AG04450 (cell line): ENCODE data around the gene CCDC92B. TPM values are rescaled to one million over a fixed set of nuclear protein-coding genes. Genes with fewer than 3 reads are reported as not detected.

Experiments
- CTCF ChIA-PET: fragments of 300-600, 350-600 bp; formaldehyde crosslinking; extraction: SDS; loops from one replicate; lab custom pipeline; 2022; ENCODE audit warnings: antibody characterized with exemption, inconsistent platforms; lab: Charles Lee
- POLR2A ChIA-PET: fragments of 350-600 bp; formaldehyde crosslinking; extraction: SDS; loops from one replicate; lab custom pipeline; 2021; ENCODE audit warnings: antibody characterized with exemption, inconsistent platforms; lab: Yijun Ruan, JAX
- DNase-seq: peaks from one replicate; pipeline ENCODE4 v3.0.0-alpha.2; 2011; ENCODE audit warnings: low read depth, low spot score
- H3K27ac ChIP-seq: one replicate; pipeline ENCODE4 v1.5.1; 2012; ENCODE audit warnings: low read depth, low read length, control low read depth
- H3K27me3 ChIP-seq: one replicate; pipeline ENCODE4 v1.6.0; 2012; ENCODE audit warnings: low read length; ENCODE audit not compliant: control insufficient read depth, insufficient read depth
- H3K4me3 ChIP-seq: 2 replicates; pipeline ENCODE4 v1.5.1; 2011; ENCODE audit warnings: mild to moderate bottlenecking, low read depth, low read length, control low read depth
- H3K9me3 ChIP-seq: 2 replicates; pipeline ENCODE4 v1.5.1; 2012; ENCODE audit warnings: low read length; ENCODE audit not compliant: control insufficient read depth, insufficient read depth
- polyA plus RNA-seq: library from polyadenylated mRNA; depleted of rRNA; stranded (reverse); fragments of >200 nt; gene quantifications from 2 replicates; pipeline ENCODE4 v1.2.3, GENCODE V29; 2011
- TF ChIP-seq, protein P1 (sequence below): IDR thresholded peaks from 2 replicates; pipeline ENCODE4 v1.5.1; 2011; ENCODE audit warnings: low read depth, low read length, control low read depth, inconsistent platforms

CCDC92B gene
- polyA plus RNA-seq, 1 experiment, result not detected

DNA sequence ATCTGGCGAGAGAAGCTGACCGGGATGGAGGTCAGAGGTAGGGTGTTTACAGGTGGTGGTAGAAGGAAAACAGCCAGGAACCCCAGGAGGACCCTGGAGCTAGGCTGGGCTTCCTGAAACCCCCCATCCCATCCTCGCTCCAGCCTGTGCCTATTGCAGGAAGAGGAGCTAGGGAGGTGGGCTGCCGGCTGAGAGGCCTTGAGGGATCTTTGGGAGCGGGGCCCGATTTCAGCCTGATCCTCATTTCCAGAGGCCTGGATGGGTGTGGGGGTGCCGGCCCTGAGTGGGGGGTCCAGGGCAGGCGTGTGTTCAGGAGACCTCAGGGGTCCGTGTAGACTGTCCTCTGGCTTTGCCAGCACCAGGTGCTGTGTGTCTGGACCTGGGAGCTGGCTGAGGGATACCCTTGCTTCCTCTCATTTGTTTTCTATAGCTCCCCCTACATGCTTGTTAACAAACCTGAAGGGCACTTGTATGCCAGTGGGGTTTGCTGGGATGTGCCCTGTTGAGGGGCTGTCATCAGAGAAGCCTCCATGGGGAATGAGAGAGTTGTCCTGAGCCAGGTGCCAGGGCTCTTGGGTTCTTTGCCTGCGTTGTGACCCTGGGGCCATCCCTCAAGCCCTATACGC is 27.9 kb upstream of the CCDC92B start:
- no peak for DNase-seq
- TF ChIP-seq, protein P1, sequence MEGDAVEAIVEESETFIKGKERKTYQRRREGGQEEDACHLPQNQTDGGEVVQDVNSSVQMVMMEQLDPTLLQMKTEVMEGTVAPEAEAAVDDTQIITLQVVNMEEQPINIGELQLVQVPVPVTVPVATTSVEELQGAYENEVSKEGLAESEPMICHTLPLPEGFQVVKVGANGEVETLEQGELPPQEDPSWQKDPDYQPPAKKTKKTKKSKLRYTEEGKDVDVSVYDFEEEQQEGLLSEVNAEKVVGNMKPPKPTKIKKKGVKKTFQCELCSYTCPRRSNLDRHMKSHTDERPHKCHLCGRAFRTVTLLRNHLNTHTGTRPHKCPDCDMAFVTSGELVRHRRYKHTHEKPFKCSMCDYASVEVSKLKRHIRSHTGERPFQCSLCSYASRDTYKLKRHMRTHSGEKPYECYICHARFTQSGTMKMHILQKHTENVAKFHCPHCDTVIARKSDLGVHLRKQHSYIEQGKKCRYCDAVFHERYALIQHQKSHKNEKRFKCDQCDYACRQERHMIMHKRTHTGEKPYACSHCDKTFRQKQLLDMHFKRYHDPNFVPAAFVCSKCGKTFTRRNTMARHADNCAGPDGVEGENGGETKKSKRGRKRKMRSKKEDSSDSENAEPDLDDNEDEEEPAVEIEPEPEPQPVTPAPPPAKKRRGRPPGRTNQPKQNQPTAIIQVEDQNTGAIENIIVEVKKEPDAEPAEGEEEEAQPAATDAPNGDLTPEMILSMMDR, result no peak
- POLR2A ChIA-PET, result no interaction called here
- Histone ChIP-seq H3K9me3 (no peaks in the 10 kb centered on the region; the same call in 1 of the 2 replicates), H3K27me3 (peaks cover 34% of the 10 kb centered on the region), H3K27ac (no peak overlapping the region), H3K4me3 (no peak overlapping the region)
- CTCF ChIA-PET, result interaction anchor here (0.5 kb wide), 1 partner anchor 237 kb away, joined by 3 read pairs; no protein-coding TSS in a partner anchor

DNA sequence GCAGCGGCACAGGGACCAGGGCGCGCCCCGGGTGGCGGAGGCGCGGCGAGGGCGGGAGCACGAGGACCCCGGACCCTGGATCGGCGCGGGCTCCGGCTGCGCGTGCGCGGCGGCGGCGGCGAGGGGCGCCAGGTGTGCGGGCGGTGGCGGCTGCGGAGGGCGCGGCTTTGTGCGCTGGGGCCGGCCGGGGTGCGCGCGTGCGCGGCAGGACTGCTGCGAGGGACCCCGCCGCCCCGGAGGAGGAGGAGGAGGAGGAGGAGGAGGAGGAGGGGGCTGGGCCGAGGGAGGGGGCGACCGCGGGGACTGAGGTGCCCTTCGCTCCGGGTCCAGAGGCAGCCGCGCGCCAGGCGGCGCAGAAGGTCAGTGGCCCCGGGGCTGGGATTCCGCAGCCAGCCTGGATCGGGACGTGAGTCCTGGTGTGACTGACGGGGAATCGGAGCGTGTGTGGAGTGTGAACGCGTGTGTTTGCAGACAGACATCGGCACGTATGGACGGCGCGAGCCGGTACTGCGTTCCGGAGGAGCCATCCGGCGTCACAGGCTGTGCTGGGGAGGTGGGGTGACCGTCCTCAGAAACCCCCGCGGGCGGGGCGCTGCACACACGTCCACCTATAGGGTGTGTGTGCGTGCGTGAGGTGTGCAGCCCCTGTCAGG is 27.3 kb upstream of the CCDC92B start:
- TF ChIP-seq, protein P1, result no peak
- DNase-seq, result no peak
- POLR2A ChIA-PET, result no interaction called here
- CTCF ChIA-PET, result no interaction called here
- H3K4me3 ChIP-seq, result no peak overlapping the region
- H3K9me3 ChIP-seq, result no peaks in the 10 kb centered on the region; the same call in 1 of the 2 replicates
- no peak overlapping the region for H3K27ac ChIP-seq
- peaks cover 34% of the 10 kb centered on the region for H3K27me3 ChIP-seq

DNA sequence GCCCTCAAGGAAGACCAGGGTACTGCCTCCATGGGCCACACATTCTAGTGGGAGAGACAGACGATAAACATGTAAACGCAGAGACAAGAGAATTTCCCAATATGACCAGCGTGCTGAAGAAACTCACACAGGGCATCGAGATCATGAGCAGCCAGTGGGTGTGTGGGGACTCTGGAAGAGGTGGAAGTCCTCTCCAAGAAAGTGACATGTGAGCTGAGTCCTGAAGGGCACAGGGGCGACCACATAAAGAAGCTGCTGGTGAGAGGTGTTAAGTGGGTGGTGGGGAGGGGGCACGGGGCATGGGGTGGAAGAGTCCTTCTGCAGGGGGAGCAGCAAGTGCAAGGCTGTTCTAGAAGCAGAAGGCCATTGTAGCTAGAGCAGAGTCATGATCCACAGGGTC is 25.8 kb upstream of the CCDC92B start:
- ChIA-PET POLR2A (no interaction called here), CTCF (no interaction called here)
- no peak overlapping the region for H3K4me3 ChIP-seq
- no peak overlapping the region for H3K27ac ChIP-seq
- TF ChIP-seq, protein P1, result no peak
- peaks cover 34% of the 10 kb centered on the region for H3K27me3 ChIP-seq
- DNase-seq, result no peak
- no peaks in the 10 kb centered on the region; the same call in 1 of the 2 replicates for H3K9me3 ChIP-seq

DNA sequence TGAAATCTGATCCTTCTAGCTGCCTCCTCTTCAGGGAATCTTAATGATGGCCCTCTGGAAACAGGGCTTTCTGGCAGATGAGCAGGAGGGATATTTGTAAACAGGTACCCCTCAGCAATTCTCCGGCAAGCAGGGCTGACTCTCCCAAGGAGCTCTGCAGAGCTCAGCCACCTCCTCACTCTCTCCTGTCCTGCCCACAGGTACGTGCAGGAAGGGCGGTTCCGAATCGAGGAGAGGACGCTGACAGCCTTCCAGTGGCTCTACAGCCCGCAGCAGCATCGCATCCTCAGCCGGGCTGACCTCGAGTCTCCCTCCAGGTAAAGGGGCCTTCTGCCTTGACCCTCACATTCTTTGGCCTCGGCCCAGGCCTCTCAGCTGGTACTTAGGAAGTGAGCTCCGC is 20.7 kb upstream of the CCDC92B start:
- Histone ChIP-seq H3K27ac (no peak overlapping the region), H3K27me3 (peaks cover 5% of the 10 kb centered on the region), H3K4me3 (no peak overlapping the region), H3K9me3 (no peaks in the 10 kb centered on the region)
- ChIA-PET CTCF (interaction anchor here (0.6 kb wide), 1 partner anchor 517 kb away, joined by 3 read pairs; no protein-coding TSS in a partner anchor), POLR2A (no interaction called here)
- DNase-seq, result no peak
- TF ChIP-seq, protein P1, result no peak

DNA sequence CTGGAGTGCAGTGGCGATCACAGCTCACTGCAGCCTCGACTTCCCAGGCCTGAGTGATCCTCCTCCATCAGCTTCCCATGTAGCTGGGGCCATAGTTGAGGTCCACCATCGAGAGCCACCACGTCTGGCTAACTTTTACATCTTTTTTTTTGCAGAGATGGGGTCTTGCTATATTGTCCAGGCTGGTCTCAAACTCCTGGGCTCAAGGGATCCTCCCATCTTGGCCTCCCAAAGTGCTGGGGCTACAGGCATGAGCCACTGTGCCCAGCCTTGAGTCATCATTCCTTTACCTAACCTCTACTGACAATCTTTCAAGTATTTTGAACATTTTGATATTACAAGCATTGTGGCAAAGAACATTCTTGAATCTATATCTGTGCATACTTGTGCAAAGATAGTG is 9.4 kb upstream of the CCDC92B start:
- Histone ChIP-seq H3K27me3 (peaks cover 22% of the 10 kb centered on the region), H3K4me3 (no peak overlapping the region), H3K27ac (no peak overlapping the region), H3K9me3 (no peaks in the 10 kb centered on the region; the same call in 1 of the 2 replicates)
- POLR2A ChIA-PET, result no interaction called here
- CTCF ChIA-PET, result no interaction called here
- TF ChIP-seq, protein P1, result no peak
- DNase-seq, result no peak
